Astrocyte (in vitro differentiated cells and primary cell): ENCODE measurements around the gene USP44.

Experiments
- EZH2 ChIP-seq: IDR thresholded peaks from 2 replicates; pipeline ENCODE4 v1.6.1; 2012; ENCODE audit warnings: mild to moderate bottlenecking, low read length, inconsistent platforms; ENCODE audit not compliant: insufficient read depth
- TF ChIP-seq, protein P1 (sequence below): IDR thresholded peaks from 2 replicates; pipeline ENCODE4 v1.5.1; 2011; ENCODE audit warnings: low read depth, mild to moderate bottlenecking, inconsistent platforms, low read length, moderate library complexity; ENCODE audit not compliant: insufficient read depth

DNA sequence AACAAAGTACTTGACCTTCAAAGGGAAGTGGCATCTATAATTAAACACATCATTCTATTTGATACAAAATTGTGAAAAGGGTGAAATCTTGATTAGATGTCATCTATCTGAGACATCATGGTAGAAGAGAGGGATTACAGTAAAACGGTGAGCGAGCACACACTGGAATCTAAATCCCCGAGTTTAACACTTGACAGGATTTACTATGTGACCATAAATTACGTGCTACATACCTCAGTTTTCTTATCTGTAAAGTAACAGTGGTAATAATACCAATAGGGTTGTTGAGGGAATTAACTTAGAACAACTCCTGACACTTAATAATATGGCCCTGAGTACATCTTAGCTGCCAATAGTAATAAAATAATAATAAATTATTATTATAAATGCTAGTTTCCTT lies 13.3 kb downstream of the USP44 start:
- TF ChIP-seq, protein P1, sequence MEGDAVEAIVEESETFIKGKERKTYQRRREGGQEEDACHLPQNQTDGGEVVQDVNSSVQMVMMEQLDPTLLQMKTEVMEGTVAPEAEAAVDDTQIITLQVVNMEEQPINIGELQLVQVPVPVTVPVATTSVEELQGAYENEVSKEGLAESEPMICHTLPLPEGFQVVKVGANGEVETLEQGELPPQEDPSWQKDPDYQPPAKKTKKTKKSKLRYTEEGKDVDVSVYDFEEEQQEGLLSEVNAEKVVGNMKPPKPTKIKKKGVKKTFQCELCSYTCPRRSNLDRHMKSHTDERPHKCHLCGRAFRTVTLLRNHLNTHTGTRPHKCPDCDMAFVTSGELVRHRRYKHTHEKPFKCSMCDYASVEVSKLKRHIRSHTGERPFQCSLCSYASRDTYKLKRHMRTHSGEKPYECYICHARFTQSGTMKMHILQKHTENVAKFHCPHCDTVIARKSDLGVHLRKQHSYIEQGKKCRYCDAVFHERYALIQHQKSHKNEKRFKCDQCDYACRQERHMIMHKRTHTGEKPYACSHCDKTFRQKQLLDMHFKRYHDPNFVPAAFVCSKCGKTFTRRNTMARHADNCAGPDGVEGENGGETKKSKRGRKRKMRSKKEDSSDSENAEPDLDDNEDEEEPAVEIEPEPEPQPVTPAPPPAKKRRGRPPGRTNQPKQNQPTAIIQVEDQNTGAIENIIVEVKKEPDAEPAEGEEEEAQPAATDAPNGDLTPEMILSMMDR = no peak
- no peak for TF ChIP-seq EZH2
